Measurements from ENCODE around the gene GPC5.

Gene GPC5

GRCh38 chr13:91702411-91702810 is 304.0 kb downstream of the GPC5 start:
- Histone ChIP-seq H3K18ac (ENCODE audit: low read length) (no peak overlapping the region), H4K91ac (ENCODE audit: low read depth, low read length) (no peak overlapping the region), H2AFZ (ENCODE audit: insufficient read depth, low read length, poor library complexity) (no peak overlapping the region), H3K27me3 (ENCODE audit: insufficient read depth, low read length) (no peaks in the 10 kb centered on the region), H3K79me2 (ENCODE audit: control insufficient read depth, insufficient read depth, low read length, poor library complexity) (no peaks in the 10 kb centered on the region), H3K14ac (ENCODE audit: low read length) (no peak overlapping the region), H3K79me1 (ENCODE audit: low read length) (no peaks in the 10 kb centered on the region), H3K4me2 (ENCODE audit: low read length) (no peak overlapping the region), H3K9ac (ENCODE audit: low read length) (no peak overlapping the region), H3K23ac (ENCODE audit: low read length) (no peak overlapping the region), H2AK5ac (ENCODE audit: low read length) (no peak overlapping the region), H2BK12ac (ENCODE audit: low read length) (no peak overlapping the region), H2BK120ac (ENCODE audit: insufficient read depth, low read length, poor library complexity) (no peak overlapping the region), H3K4ac (ENCODE audit: low read depth, low read length) (no peak overlapping the region), H2BK5ac (ENCODE audit: low read depth, low read length, poor library complexity) (no peak overlapping the region), H3K9me3 (ENCODE audit: insufficient read depth, low read depth, low read length) (no peaks in the 10 kb centered on the region), H3K27ac (ENCODE audit: low read depth, low read length) (no peak overlapping the region), H4K12ac (ENCODE audit: low read depth, low read length) (no peak overlapping the region), H3K36me3 (ENCODE audit: control insufficient read depth in 1 of 2, insufficient read depth in 2 of 2, low read length in 2 of 2) (no peaks in the 10 kb centered on the region), H3K4me1 (ENCODE audit: control insufficient read depth in 1 of 2, insufficient read depth in 2 of 2, low read length in 2 of 2) (no peaks in the 10 kb centered on the region), H4K8ac (ENCODE audit: low read depth, low read length) (no peak overlapping the region), H3K4me3 (ENCODE audit: low read depth, low read length) (no peak overlapping the region)
- no CpG with 5 or more reads among the region's 1 CpG for WGBS (ENCODE audit: extremely low coverage, insufficient coverage, insufficient read length)
- DNase-seq, result no peak

DNA sequence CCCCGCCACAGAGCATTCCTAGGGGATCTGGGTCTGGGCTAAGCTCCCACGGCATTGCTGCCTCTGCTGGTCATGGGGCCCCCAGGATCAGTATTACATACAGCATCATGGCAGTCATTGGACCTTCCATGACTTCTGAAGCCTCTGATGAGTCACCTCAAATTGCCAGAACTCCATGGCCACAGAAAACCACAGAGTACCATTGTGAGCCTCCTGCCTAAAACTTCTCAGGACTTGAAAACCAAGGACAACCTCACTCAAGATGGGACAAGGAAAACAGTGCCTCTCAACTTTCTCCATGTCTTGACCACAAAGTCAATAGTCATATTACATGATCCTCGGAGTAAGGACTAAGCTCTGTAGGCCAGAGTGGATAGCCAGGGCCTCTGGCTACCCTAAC is 306.0 kb downstream of the GPC5 start:
- WGBS (ENCODE audit: extremely low coverage, insufficient coverage, insufficient read length), result no CpG with 5 or more reads among the region's 3 CpGs
- Histone ChIP-seq H4K91ac (ENCODE audit: low read depth, low read length) (no peak overlapping the region), H3K27ac (ENCODE audit: low read depth, low read length) (no peak overlapping the region), H3K23ac (ENCODE audit: low read length) (no peak overlapping the region), H3K4me2 (ENCODE audit: low read length) (no peak overlapping the region), H3K9ac (ENCODE audit: low read length) (no peak overlapping the region), H3K79me1 (ENCODE audit: low read length) (no peaks in the 10 kb centered on the region), H3K36me3 (ENCODE audit: control insufficient read depth in 1 of 2, insufficient read depth in 2 of 2, low read length in 2 of 2) (no peaks in the 10 kb centered on the region), H2AK5ac (ENCODE audit: low read length) (no peak overlapping the region), H2BK12ac (ENCODE audit: low read length) (no peak overlapping the region), H3K18ac (ENCODE audit: low read length) (no peak overlapping the region), H2BK5ac (ENCODE audit: low read depth, low read length, poor library complexity) (no peak overlapping the region), H3K14ac (ENCODE audit: low read length) (no peak overlapping the region), H4K8ac (ENCODE audit: low read depth, low read length) (no peak overlapping the region), H2AFZ (ENCODE audit: insufficient read depth, low read length, poor library complexity) (no peak overlapping the region), H3K79me2 (ENCODE audit: control insufficient read depth, insufficient read depth, low read length, poor library complexity) (no peaks in the 10 kb centered on the region), H3K27me3 (ENCODE audit: insufficient read depth, low read length) (no peaks in the 10 kb centered on the region), H3K4ac (ENCODE audit: low read depth, low read length) (no peak overlapping the region), H3K4me3 (ENCODE audit: low read depth, low read length) (no peak overlapping the region), H2BK120ac (ENCODE audit: insufficient read depth, low read length, poor library complexity) (no peak overlapping the region), H3K9me3 (ENCODE audit: insufficient read depth, low read depth, low read length) (no peaks in the 10 kb centered on the region), H3K4me1 (ENCODE audit: control insufficient read depth in 1 of 2, insufficient read depth in 2 of 2, low read length in 2 of 2) (no peaks in the 10 kb centered on the region), H4K12ac (ENCODE audit: low read depth, low read length) (no peak overlapping the region)
- DNase-seq, result no peak

- H2BK5ac ChIP-seq (ENCODE audit: low read depth, low read length, poor library complexity), result no peak overlapping the region
- H3K79me1 ChIP-seq (ENCODE audit: low read length), result no peaks in the 10 kb centered on the region
- no peak overlapping the region for H2AK5ac ChIP-seq (ENCODE audit: low read length)
- no peaks in the 10 kb centered on the region for H3K27me3 ChIP-seq (ENCODE audit: insufficient read depth, low read length)
- H3K14ac ChIP-seq (ENCODE audit: low read length), result no peak overlapping the region
- no peak overlapping the region for H4K8ac ChIP-seq (ENCODE audit: low read depth, low read length)
- H2BK120ac ChIP-seq (ENCODE audit: insufficient read depth, low read length, poor library complexity), result no peak overlapping the region
- no peak overlapping the region for H3K18ac ChIP-seq (ENCODE audit: low read length)
- no peaks in the 10 kb centered on the region for H3K4me1 ChIP-seq (ENCODE audit: control insufficient read depth in 1 of 2, insufficient read depth in 2 of 2, low read length in 2 of 2)
- no peak overlapping the region for H2AFZ ChIP-seq (ENCODE audit: insufficient read depth, low read length, poor library complexity)
- DNase-seq, result no peak
- no CpG with 5 or more reads among the region's 1 CpG for WGBS (ENCODE audit: extremely low coverage, insufficient coverage, insufficient read length)
- no peak overlapping the region for H3K4me3 ChIP-seq (ENCODE audit: low read depth, low read length)
- H3K27ac ChIP-seq (ENCODE audit: low read depth, low read length), result no peak overlapping the region
- H3K4ac ChIP-seq (ENCODE audit: low read depth, low read length), result no peak overlapping the region
- no peaks in the 10 kb centered on the region for H3K9me3 ChIP-seq (ENCODE audit: insufficient read depth, low read depth, low read length)
- no peaks in the 10 kb centered on the region for H3K79me2 ChIP-seq (ENCODE audit: control insufficient read depth, insufficient read depth, low read length, poor library complexity)
- no peak overlapping the region for H4K91ac ChIP-seq (ENCODE audit: low read depth, low read length)
- no peaks in the 10 kb centered on the region for H3K36me3 ChIP-seq (ENCODE audit: control insufficient read depth in 1 of 2, insufficient read depth in 2 of 2, low read length in 2 of 2)
- H2BK12ac ChIP-seq (ENCODE audit: low read length), result no peak overlapping the region
- no peak overlapping the region for H3K23ac ChIP-seq (ENCODE audit: low read length)
- no peak overlapping the region for H4K12ac ChIP-seq (ENCODE audit: low read depth, low read length)
- no peak overlapping the region for H3K4me2 ChIP-seq (ENCODE audit: low read length)
- H3K9ac ChIP-seq (ENCODE audit: low read length), result no peak overlapping the region
Measured at GRCh38 chr13:91708558-91708957, 310.1 kb downstream of the GPC5 start.

DNA sequence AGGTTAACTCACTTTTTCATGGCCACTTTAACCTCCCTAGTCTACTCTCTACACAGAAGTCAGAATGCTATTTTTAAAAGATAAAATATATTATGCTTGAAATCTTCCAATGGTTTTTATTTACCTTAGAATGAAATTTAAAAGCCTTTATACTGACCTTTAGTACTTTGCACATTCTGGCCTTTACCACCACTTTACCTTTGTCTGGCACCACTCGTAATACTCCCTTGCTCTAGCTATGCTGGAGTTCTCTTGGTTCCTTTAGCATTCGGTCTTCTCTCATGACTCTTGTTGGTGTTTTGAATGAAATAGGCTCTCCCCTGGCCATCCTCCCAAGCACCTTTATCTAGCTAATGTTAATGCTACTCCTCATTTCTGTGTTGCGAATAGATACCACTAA is 310.8 kb downstream of the GPC5 start:
- Histone ChIP-seq H3K27me3 (ENCODE audit: insufficient read depth, low read length) (no peaks in the 10 kb centered on the region), H3K4ac (ENCODE audit: low read depth, low read length) (no peak overlapping the region), H3K79me2 (ENCODE audit: control insufficient read depth, insufficient read depth, low read length, poor library complexity) (no peaks in the 10 kb centered on the region), H2BK120ac (ENCODE audit: insufficient read depth, low read length, poor library complexity) (no peak overlapping the region), H4K91ac (ENCODE audit: low read depth, low read length) (no peak overlapping the region), H2BK12ac (ENCODE audit: low read length) (no peak overlapping the region), H3K23ac (ENCODE audit: low read length) (no peak overlapping the region), H2AK5ac (ENCODE audit: low read length) (no peak overlapping the region), H2AFZ (ENCODE audit: insufficient read depth, low read length, poor library complexity) (no peak overlapping the region), H3K18ac (ENCODE audit: low read length) (no peak overlapping the region), H3K4me2 (ENCODE audit: low read length) (no peak overlapping the region), H4K12ac (ENCODE audit: low read depth, low read length) (no peak overlapping the region), H3K27ac (ENCODE audit: low read depth, low read length) (no peak overlapping the region), H3K4me3 (ENCODE audit: low read depth, low read length) (no peak overlapping the region), H3K36me3 (ENCODE audit: control insufficient read depth in 1 of 2, insufficient read depth in 2 of 2, low read length in 2 of 2) (no peaks in the 10 kb centered on the region), H3K9me3 (ENCODE audit: insufficient read depth, low read depth, low read length) (no peaks in the 10 kb centered on the region), H3K14ac (ENCODE audit: low read length) (no peak overlapping the region), H4K8ac (ENCODE audit: low read depth, low read length) (no peak overlapping the region), H3K9ac (ENCODE audit: low read length) (no peak overlapping the region), H2BK5ac (ENCODE audit: low read depth, low read length, poor library complexity) (no peak overlapping the region), H3K4me1 (ENCODE audit: control insufficient read depth in 1 of 2, insufficient read depth in 2 of 2, low read length in 2 of 2) (no peaks in the 10 kb centered on the region), H3K79me1 (ENCODE audit: low read length) (no peaks in the 10 kb centered on the region)
- WGBS (ENCODE audit: extremely low coverage, insufficient coverage, insufficient read length), result no CpG with 5 or more reads among the region's 3 CpGs
- DNase-seq, result no peak
